Sigmoid colon (tissue), 4 donors: Measurements from ENCODE around the gene TMEM44.

Source experiments
- EP300 ChIP-seq, 4 donors: sonication (generic); formaldehyde crosslinking; IDR thresholded peaks; one replicate each; pipeline ENCODE4 v1.6.1; 2017; ENCODE audit warnings: antibody characterized with exemption in 4 of 4
- POLR2A ChIP-seq, 2 donors: fragments of 450-650 bp; IDR thresholded peaks; one replicate each; pipeline ENCODE4 v1.6.1; 2016; ENCODE audit warnings: antibody characterized with exemption in 2 of 2, mild to moderate bottlenecking in 2 of 2, moderate library complexity in 2 of 2
- POLR2AphosphoS5 ChIP-seq, 4 donors: sonication (generic); formaldehyde crosslinking; IDR thresholded peaks; one replicate each; pipeline ENCODE4 v1.6.1; 2017; ENCODE audit warnings: antibody characterized with exemption in 4 of 4
- TF ChIP-seq, protein P1 (sequence below), 4 experiments: fragments of 450-650 bp in 3 of 4; fragments of 200-600 bp in 1 of 4; IDR thresholded peaks; one replicate each; pipeline ENCODE4 v1.5.1; 2016 to 2019; ENCODE audit warnings: antibody characterized with exemption in 4 of 4, mild to moderate bottlenecking in 3 of 4, moderate library complexity in 2 of 4

GRCh38 chr3:194584866-194585265 lies 48.4 kb downstream of the TMEM44 start:
- TF ChIP-seq, protein P1, sequence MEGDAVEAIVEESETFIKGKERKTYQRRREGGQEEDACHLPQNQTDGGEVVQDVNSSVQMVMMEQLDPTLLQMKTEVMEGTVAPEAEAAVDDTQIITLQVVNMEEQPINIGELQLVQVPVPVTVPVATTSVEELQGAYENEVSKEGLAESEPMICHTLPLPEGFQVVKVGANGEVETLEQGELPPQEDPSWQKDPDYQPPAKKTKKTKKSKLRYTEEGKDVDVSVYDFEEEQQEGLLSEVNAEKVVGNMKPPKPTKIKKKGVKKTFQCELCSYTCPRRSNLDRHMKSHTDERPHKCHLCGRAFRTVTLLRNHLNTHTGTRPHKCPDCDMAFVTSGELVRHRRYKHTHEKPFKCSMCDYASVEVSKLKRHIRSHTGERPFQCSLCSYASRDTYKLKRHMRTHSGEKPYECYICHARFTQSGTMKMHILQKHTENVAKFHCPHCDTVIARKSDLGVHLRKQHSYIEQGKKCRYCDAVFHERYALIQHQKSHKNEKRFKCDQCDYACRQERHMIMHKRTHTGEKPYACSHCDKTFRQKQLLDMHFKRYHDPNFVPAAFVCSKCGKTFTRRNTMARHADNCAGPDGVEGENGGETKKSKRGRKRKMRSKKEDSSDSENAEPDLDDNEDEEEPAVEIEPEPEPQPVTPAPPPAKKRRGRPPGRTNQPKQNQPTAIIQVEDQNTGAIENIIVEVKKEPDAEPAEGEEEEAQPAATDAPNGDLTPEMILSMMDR (IDR thresholded peaks at IDR 0.05) = no peak
- no peak for TF ChIP-seq POLR2AphosphoS5 (IDR thresholded peaks at IDR 0.05)
- TF ChIP-seq POLR2A (IDR thresholded peaks at IDR 0.05) = no peak
- no peak for TF ChIP-seq EP300 (IDR thresholded peaks at IDR 0.05)
